Lower leg skin (tissue), 4 donors: Measurements from ENCODE around the gene IVNS1ABP. TPM values are rescaled to one million over a fixed set of nuclear protein-coding genes. Genes with fewer than 3 reads are reported as not detected.

Source experiments
- DNase-seq, 2 donors: peaks; one replicate each; pipeline ENCODE4 v3.0.0-alpha.2; 2019; ENCODE audit warnings: low spot score in 2 of 2
- H3K4me3 ChIP-seq: fragments of 200-600 bp; sonication (generic); 2 replicates; pipeline ENCODE4 v1.5.1; 2017; ENCODE audit warnings: mild to moderate bottlenecking, low read depth; ENCODE audit not compliant: poor library complexity, severe bottlenecking
- CTCF ChIP-seq, 3 donors: fragments of 450-650 bp; IDR thresholded peaks; one replicate each; pipeline ENCODE4 v1.5.1; 2016; ENCODE audit warnings: antibody characterized with exemption in 3 of 3, mild to moderate bottlenecking in 3 of 3, moderate library complexity in 2 of 3
- POLR2A ChIP-seq, 2 donors: fragments of 450-650 bp; IDR thresholded peaks; one replicate each; pipeline ENCODE4 v1.6.1; 2016 to 2017; ENCODE audit warnings: antibody characterized with exemption in 2 of 2, mild to moderate bottlenecking in 1 of 2, moderate library complexity in 1 of 2
- WGBS, 2 donors: methylation state at CpG; one replicate each; pipeline ENCODE4 v1.1.5; 2018; 5-methylcytosine and 5-hydroxymethylcytosine counted together
- intact Hi-C: fragments of 100-400 bp; cut with DNase I; formaldehyde crosslinking; loops from one replicate; pipeline ENCODE4 v1.15.0; 2023; ENCODE audit warnings: low total_unique reads
- total RNA-seq, 4 donors: library from RNA; depleted of rRNA; stranded (reverse); fragments of >200 nt; gene quantifications; one replicate each; pipeline ENCODE4 v1.1.0, GENCODE V29; 2016

The IVNS1ABP gene
- total RNA-seq, 4 donors from 2014 or later: 68.8 to 124 (median 97.7) TPM

- H3K4me3 ChIP-seq: no peak overlapping the region
- 9 to 10% methylated on average over 2 of the region's 2 CpGs for WGBS, 2 donors
- no peak for DNase-seq
- TF ChIP-seq CTCF (IDR thresholded peaks at IDR 0.05) (no peak), POLR2A (IDR thresholded peaks at IDR 0.05) (no peak)
- intact Hi-C loops: no loop called here
Measured at GRCh38 chr1:185309566-185309965, 7.5 kb downstream of the IVNS1ABP start.

- intact Hi-C loops: no loop called here
- TF ChIP-seq CTCF (IDR thresholded peaks at IDR 0.05) (no peak), POLR2A (IDR thresholded peaks at IDR 0.05) (no peak)
- no peak for DNase-seq
- WGBS, 2 donors: 96 to 98% methylated on average over 1 of the region's 1 CpG
- no peak overlapping the region for H3K4me3 ChIP-seq
Measured at GRCh38 chr1:185308126-185308525, 8.9 kb downstream of the IVNS1ABP start.

GRCh38 chr1:185305419-185305818 is 11.6 kb downstream of the IVNS1ABP start:
- DNase-seq: no peak
- no peak for TF ChIP-seq CTCF (IDR thresholded peaks at IDR 0.05)
- no peak for TF ChIP-seq POLR2A (IDR thresholded peaks at IDR 0.05)
- 93 to 94% methylated on average over 3 of the region's 3 CpGs for WGBS, 2 donors
- intact Hi-C loops: no loop called here
- H3K4me3 ChIP-seq: no peak overlapping the region

- WGBS, 2 donors: 92 to 96% methylated on average over 6 of the region's 6 CpGs
- no peak overlapping the region for H3K4me3 ChIP-seq
- DNase-seq: no peak
- intact Hi-C loops: no loop called here
- TF ChIP-seq POLR2A (IDR thresholded peaks at IDR 0.05) (no peak), CTCF (IDR thresholded peaks at IDR 0.05) (no peak)
Measured at GRCh38 chr1:185300152-185300551, 16.9 kb downstream of the IVNS1ABP start.

GRCh38 chr1:185297982-185298381 is 19.1 kb downstream of the IVNS1ABP start:
- no peak overlapping the region for H3K4me3 ChIP-seq
- TF ChIP-seq POLR2A (IDR thresholded peaks at IDR 0.05) (no peak), CTCF (IDR thresholded peaks at IDR 0.05) (no peak)
- 84 to 89% methylated on average over 2 of the region's 2 CpGs for WGBS, 2 donors
- DNase-seq: no peak
- intact Hi-C loops: no loop called here

- no peak for DNase-seq
- TF ChIP-seq POLR2A (IDR thresholded peaks at IDR 0.05): no peak
- no peak for TF ChIP-seq CTCF (IDR thresholded peaks at IDR 0.05)
- intact Hi-C loops: no loop called here
Measured at GRCh38 chr1:185295091-185295490, 22.0 kb downstream of the IVNS1ABP start.

More at GRCh38 chr1:185295091-185295490, 22.0 kb downstream of the IVNS1ABP start:
- no peak overlapping the region for H3K4me3 ChIP-seq
